Gastrocnemius medialis (tissue), 4 donors: Measurements from ENCODE around the gene SEMA3C. TPM values are rescaled to one million over a fixed set of nuclear protein-coding genes. Genes with fewer than 3 reads are reported as not detected.
A peak's percentile ranks its signal among the peaks of the same experiment; 100 is the strongest.

Experiments used
- ATAC-seq, 2 donors: fragments of 150-250 bp; one replicate each; pipeline ENCODE4 v1.9.1; 2016
- DNase-seq, 2 donors: peaks; one replicate each; pipeline ENCODE4 v3.0.0-alpha.2; 2019
- H3K27ac ChIP-seq, 4 donors: fragments of 200-600 bp; sonication (generic); 1 replicate in 1 of 4; 2 replicates in 3 of 4; pipeline ENCODE4 v1.5.1; 2016 to 2018; ENCODE audit warnings: mild to moderate bottlenecking in 2 of 4, moderate library complexity in 1 of 4
- H3K27me3 ChIP-seq, 3 donors: fragments of 200-600 bp; sonication (generic) in 2 of 3; 1 replicate in 1 of 3; 2 replicates in 2 of 3; pipeline versions ENCODE4 v1.5.1 to v1.6.0; 2016 to 2019; ENCODE audit warnings: mild to moderate bottlenecking in 1 of 3, moderate library complexity in 1 of 3
- H3K36me3 ChIP-seq, 2 donors: fragments of 200-600 bp; sonication (generic) in 1 of 2; one replicate each; pipeline ENCODE4 v1.5.1; 2017 to 2018
- H3K4me1 ChIP-seq, 2 donors: fragments of 200-600 bp; sonication (generic) in 1 of 2; one replicate each; pipeline ENCODE4 v1.5.1; 2016 to 2017; ENCODE audit warnings: mild to moderate bottlenecking in 2 of 2
- H3K4me3 ChIP-seq, 4 donors: fragments of 200-600 bp; sonication (generic) in 3 of 4; 1 replicate in 1 of 4; 2 replicates in 3 of 4; pipeline ENCODE4 v1.5.1; 2016 to 2019; ENCODE audit warnings: mild to moderate bottlenecking in 2 of 4
- H3K9me3 ChIP-seq, 3 donors: fragments of 200-600 bp; sonication (generic) in 2 of 3; 1 replicate in 1 of 3; 2 replicates in 2 of 3; pipeline ENCODE4 v1.5.1; 2016 to 2019
- CTCF ChIP-seq, 5 experiments: fragments of 450-650 bp in 3 of 5; fragments of 200-600 bp in 2 of 5; sonication (generic) in 2 of 5; IDR thresholded peaks in 4 of 5; conservative IDR thresholded peaks in 1 of 5; 1 replicate in 4 of 5; 2 replicates in 1 of 5; pipeline ENCODE4 v1.5.1; 2016 to 2019; ENCODE audit warnings: antibody characterized with exemption in 5 of 5, mild to moderate bottlenecking in 3 of 5, moderate library complexity in 3 of 5
- POLR2A ChIP-seq, 2 donors: fragments of 450-650 bp; IDR thresholded peaks; one replicate each; pipeline ENCODE4 v1.6.1; 2017; ENCODE audit warnings: antibody characterized with exemption in 2 of 2, mild to moderate bottlenecking in 2 of 2, moderate library complexity in 2 of 2
- in situ Hi-C, 4 donors: fragments of 200-750 bp; cut with MboI; loops; one replicate each; pipeline versions ENCODE4 v1.15.0 to v1.8.0; 2017; ENCODE audit warnings: low sequenced_read_pairs in 4 of 4
- intact Hi-C: fragments of 100-400 bp; cut with DNase I; formaldehyde crosslinking; loops from one replicate; pipeline ENCODE4 v1.15.1; 2023; ENCODE audit warnings: low total_unique reads
- total RNA-seq, 4 donors: library from RNA; depleted of rRNA; stranded (reverse); fragments of >200 nt; gene quantifications; one replicate each; pipeline versions ENCODE4 v1.1.0 to v1.2.3, GENCODE V29; 2016

SEMA3C gene
- total RNA-seq, 4 donors from 2014 or later = 5.4 to 58.5 (median 30.3) TPM

- ATAC-seq (no peak), DNase-seq (no peak)
- no peak for TF ChIP-seq POLR2A (IDR thresholded peaks at IDR 0.05)
- no peak for TF ChIP-seq CTCF (IDR thresholded peaks at IDR 0.05 in 4 of 5, conservative IDR thresholded peaks at IDR 0.05 in 1 of 5)
- Histone ChIP-seq H3K27me3 (no peaks in the 10 kb centered on the region), H3K27ac (peak overlapping the region; percentile 19 to 51 (median 26)), H3K4me3 (no peak overlapping the region), H3K36me3 (no peaks in the 10 kb centered on the region), H3K4me1 (peaks cover 20 to 48% of the 10 kb centered on the region in 2 donors), H3K9me3 (no peaks in the 10 kb centered on the region)
- intact Hi-C loops = loop anchor here (5.0 kb wide), 1 partner anchor 134 kb away; the partner anchor contains the start of gene SEMA3C
- in situ Hi-C loops = loop anchor here in 1 of 4 donors (10.0 kb wide), 1 partner anchor 132 kb away; the partner anchor contains the start of gene SEMA3C
Observed at GRCh38 chr7:80783186-80783677, 135.6 kb downstream of the SEMA3C start.

GRCh38 chr7:80781561-80781979 lies 137.3 kb downstream of the SEMA3C start:
- no peak for TF ChIP-seq CTCF (IDR thresholded peaks at IDR 0.05 in 4 of 5, conservative IDR thresholded peaks at IDR 0.05 in 1 of 5)
- TF ChIP-seq POLR2A (IDR thresholded peaks at IDR 0.05) = no peak
- Histone ChIP-seq H3K36me3 (no peaks in the 10 kb centered on the region), H3K27ac (peak overlapping the region; percentile 21 to 76 (median 50)), H3K4me3 (no peak overlapping the region), H3K27me3 (no peaks in the 10 kb centered on the region), H3K4me1 (peaks cover 20 to 48% of the 10 kb centered on the region in 2 donors), H3K9me3 (no peaks in the 10 kb centered on the region)
- intact Hi-C loops (loop anchor here (5.0 kb wide), 1 partner anchor 136 kb away; the partner anchor contains the start of gene SEMA3C), in situ Hi-C loops (loop anchor here in 1 of 4 donors (10.0 kb wide), 1 partner anchor 133 kb away; the partner anchor contains the start of gene SEMA3C)
- DNase-seq = peak; percentile 44 to 61
- peak; percentile 87 to 93 for ATAC-seq

- Histone ChIP-seq H3K4me1 (peaks cover 21 to 53% of the 10 kb centered on the region in 2 donors), H3K27ac (peak overlapping the region; percentile 21 to 76 (median 50)), H3K9me3 (no peaks in the 10 kb centered on the region), H3K27me3 (no peaks in the 10 kb centered on the region), H3K36me3 (no peaks in the 10 kb centered on the region), H3K4me3 (no peak overlapping the region)
- intact Hi-C loops = loop anchor here (5.0 kb wide), 1 partner anchor 136 kb away; the partner anchor contains the start of gene SEMA3C
- DNase-seq (no peak), ATAC-seq (peak in 1 of 2 donors; percentile 30)
- in situ Hi-C loops = loop anchor here in 1 of 4 donors (10.0 kb wide), 1 partner anchor 134 kb away; the partner anchor contains the start of gene SEMA3C
- TF ChIP-seq CTCF (IDR thresholded peaks at IDR 0.05 in 4 of 5, conservative IDR thresholded peaks at IDR 0.05 in 1 of 5) (no peak), POLR2A (IDR thresholded peaks at IDR 0.05) (no peak)
Observed at GRCh38 chr7:80781146-80781545, 137.7 kb downstream of the SEMA3C start.

- no peak overlapping the region for H3K4me3 ChIP-seq
- in situ Hi-C loops (no loop called here), intact Hi-C loops (no loop called here)
- no peak for DNase-seq
- no peaks in the 10 kb centered on the region for H3K9me3 ChIP-seq
- no peak for ATAC-seq
- no peaks in the 10 kb centered on the region for H3K27me3 ChIP-seq
- H3K27ac ChIP-seq = peak overlapping the region in 2 of 4 donors; percentile 14 to 27
- no peak for TF ChIP-seq POLR2A (IDR thresholded peaks at IDR 0.05)
- TF ChIP-seq CTCF (IDR thresholded peaks at IDR 0.05 in 4 of 5, conservative IDR thresholded peaks at IDR 0.05 in 1 of 5) = no peak
- H3K36me3 ChIP-seq = no peaks in the 10 kb centered on the region
- H3K4me1 ChIP-seq = peaks cover 33 to 66% of the 10 kb centered on the region in 2 donors
Observed at GRCh38 chr7:80779456-80779855, 139.4 kb downstream of the SEMA3C start.
